IMR-90 (cell line): ENCODE results near the gene TSPAN4. TPM values are rescaled to one million over a fixed set of nuclear protein-coding genes. Genes with fewer than 3 reads are reported as not detected.

Experiments
- ATAC-seq: fragments of 200-7000 bp; cut with Tn5 transposase; 2 replicates; pipeline ENCODE4 v1.9.1; 2020; ENCODE audit warnings: low read depth, mild to moderate bottlenecking, moderate library complexity
- BruUV-seq: library from RNA; stranded (reverse); fragments of 400-500 nt; replicated peaks from 2 replicates; lab custom pipeline; 2021; lab: Mats Ljungman, UMichigan
- CTCF ChIA-PET: fragments of 300-600 bp; formaldehyde crosslinking; extraction: SDS; loops from one replicate; lab custom pipeline; 2021; ENCODE audit warnings: antibody characterized with exemption; lab: Yijun Ruan, JAX
- POLR2A ChIA-PET: fragments of 300-600 bp; sonication (Branson Sonifier 250); formaldehyde crosslinking; loops from one replicate; lab custom pipeline; 2022; ENCODE audit warnings: antibody characterized with exemption; ENCODE audit not compliant: unreplicated experiment; lab: Charles Lee
- DNase-seq: peaks from one replicate; pipeline ENCODE4 v3.0.0; 2013
- H2AFZ ChIP-seq: replicated peaks from 2 replicates; pipeline ENCODE3; 2013; ENCODE audit warnings: low read length, mild to moderate bottlenecking; ENCODE audit not compliant: poor library complexity
- H2AK5ac ChIP-seq: 2 replicates; pipeline ENCODE4 v1.6.1; 2013; ENCODE audit warnings: low read depth, low read length, inconsistent platforms
- H2AK9ac ChIP-seq: replicated peaks from 2 replicates; pipeline ENCODE3; 2013; ENCODE audit warnings: mild to moderate bottlenecking, low read depth, low read length, moderate library complexity; ENCODE audit not compliant: poor library complexity
- H2BK120ac ChIP-seq: 2 replicates; pipeline ENCODE4 v1.6.1; 2013; ENCODE audit warnings: low read depth, low read length, inconsistent platforms
- H2BK15ac ChIP-seq: 3 replicates; pipeline ENCODE4 v1.6.1; 2013; ENCODE audit warnings: low read depth, low read length, inconsistent platforms
- H2BK20ac ChIP-seq: 2 replicates; pipeline ENCODE4 v1.6.1; 2013; ENCODE audit warnings: low read depth, mild to moderate bottlenecking, inconsistent platforms, low read length, moderate library complexity
- H2BK5ac ChIP-seq: 2 replicates; pipeline ENCODE4 v1.6.1; 2013; ENCODE audit warnings: mild to moderate bottlenecking, low read depth, low read length, inconsistent platforms; ENCODE audit not compliant: poor library complexity, severe bottlenecking
- H3K14ac ChIP-seq: replicated peaks from 2 replicates; pipeline ENCODE4 v1.6.1; 2013; ENCODE audit warnings: low read depth, low read length, inconsistent platforms
- H3K18ac ChIP-seq: 2 replicates; pipeline ENCODE4 v1.6.1; 2013; ENCODE audit warnings: low read depth, low read length, control low read depth
- H3K23ac ChIP-seq: 2 replicates; pipeline ENCODE4 v1.6.1; 2013; ENCODE audit warnings: low read depth, low read length, inconsistent platforms
- H3K27ac ChIP-seq: 2 replicates; pipeline ENCODE4 v1.5.1; 2013; ENCODE audit warnings: mild to moderate bottlenecking, control low read depth, low read length; ENCODE audit not compliant: insufficient read depth
- H3K27me3 ChIP-seq: 2 replicates; pipeline ENCODE4 v1.6.1; 2013; ENCODE audit warnings: low read length; ENCODE audit not compliant: control insufficient read depth, insufficient read depth
- H3K36me3 ChIP-seq: 2 replicates; pipeline ENCODE4 v1.6.1; 2013; ENCODE audit warnings: low read length, mixed read lengths; ENCODE audit not compliant: control insufficient read depth, insufficient read depth
- H3K4ac ChIP-seq: 2 replicates; pipeline ENCODE4 v1.6.1; 2013; ENCODE audit warnings: low read depth, low read length, inconsistent platforms
- H3K4me1 ChIP-seq: 2 replicates; pipeline ENCODE4 v1.6.1; 2013; ENCODE audit warnings: low read length, mixed read lengths; ENCODE audit not compliant: control insufficient read depth, insufficient read depth
- H3K4me2 ChIP-seq: 2 replicates; pipeline ENCODE4 v1.6.1; 2013; ENCODE audit warnings: low read depth, mild to moderate bottlenecking, control low read depth, low read length, moderate library complexity
- H3K4me3 ChIP-seq: 2 replicates; pipeline ENCODE4 v1.5.1; 2013; ENCODE audit warnings: low read depth, mild to moderate bottlenecking, control low read depth, low read length, moderate library complexity; ENCODE audit not compliant: insufficient read depth
- H3K56ac ChIP-seq: 2 replicates; pipeline ENCODE4 v1.6.1; 2013; ENCODE audit warnings: low read length, inconsistent platforms; ENCODE audit not compliant: insufficient read depth; ENCODE audit errors: extremely low read depth
- H3K79me1 ChIP-seq, 2 experiments: 2 replicates each; pipeline ENCODE4 v1.6.1; 2013; ENCODE audit warnings: low read length in 2 of 2, inconsistent platforms in 1 of 2, low read depth in 1 of 2
- H3K9ac ChIP-seq: 2 replicates; pipeline ENCODE4 v1.6.1; 2013; ENCODE audit warnings: low read depth, low read length, control low read depth
- H3K9me1 ChIP-seq: 2 replicates; pipeline ENCODE4 v1.6.1; 2013; ENCODE audit warnings: low read length, inconsistent platforms; ENCODE audit not compliant: insufficient read depth
- H3K9me3 ChIP-seq: 2 replicates; pipeline ENCODE4 v1.6.1; 2013; ENCODE audit warnings: low read length; ENCODE audit not compliant: control insufficient read depth, insufficient read depth
- H4K20me1 ChIP-seq: 2 replicates; pipeline ENCODE4 v1.6.1; 2013; ENCODE audit warnings: low read length, inconsistent platforms; ENCODE audit not compliant: insufficient read depth
- H4K5ac ChIP-seq: 2 replicates; pipeline ENCODE4 v1.6.1; 2013; ENCODE audit warnings: mild to moderate bottlenecking, low read depth, low read length, control low read depth
- H4K8ac ChIP-seq, 2 experiments: 2 replicates each; pipeline ENCODE4 v1.6.1; 2013; ENCODE audit warnings: low read depth in 2 of 2, low read length in 2 of 2, control low read depth in 1 of 2, inconsistent platforms in 1 of 2
- H4K91ac ChIP-seq: 2 replicates; pipeline ENCODE4 v1.6.1; 2013; ENCODE audit warnings: low read depth, low read length, inconsistent platforms; ENCODE audit not compliant: insufficient read depth
- BHLHE40 ChIP-seq: fragments of 150-350 bp; IDR thresholded peaks from 2 replicates; pipeline ENCODE4 v1.6.1; 2016; ENCODE audit warnings: mild to moderate bottlenecking, low read depth, low read length
- CEBPB ChIP-seq: IDR thresholded peaks from 2 replicates; pipeline ENCODE4 v1.6.1; 2012; ENCODE audit warnings: low read depth, low read length, improper control_type of control experiment
- CHD1 ChIP-seq: IDR thresholded peaks from 2 replicates; pipeline ENCODE4 v1.6.1; 2012; ENCODE audit warnings: low read depth, low read length, improper control_type of control experiment
- FOS ChIP-seq: fragments of 150-350 bp; IDR thresholded peaks from 2 replicates; pipeline ENCODE4 v1.6.1; 2016; ENCODE audit warnings: low read depth, low read length
- MAFK ChIP-seq: IDR thresholded peaks from 2 replicates; pipeline ENCODE4 v1.6.1; 2012; ENCODE audit warnings: low read depth, low read length, improper control_type of control experiment
- MAZ ChIP-seq: IDR thresholded peaks from 2 replicates; pipeline ENCODE4 v1.6.1; 2012; ENCODE audit warnings: low read depth, mild to moderate bottlenecking, low read length, improper control_type of control experiment, moderate library complexity, borderline replicate concordance
- MXI1 ChIP-seq: IDR thresholded peaks from 2 replicates; pipeline ENCODE4 v1.6.1; 2012; ENCODE audit warnings: low read depth, mild to moderate bottlenecking, low read length, moderate library complexity, borderline replicate concordance
- NFE2L2 ChIP-seq: fragments of 150-350 bp; IDR thresholded peaks from 2 replicates; pipeline ENCODE4 v1.6.1; 2016; ENCODE audit warnings: low read depth, mild to moderate bottlenecking, low read length
- POLR2A ChIP-seq: IDR thresholded peaks from 2 replicates; pipeline ENCODE4 v1.6.1; 2012; ENCODE audit warnings: mild to moderate bottlenecking, low read depth, low read length
- RAD21 ChIP-seq: IDR thresholded peaks from 2 replicates; pipeline ENCODE4 v1.6.1; 2012; ENCODE audit warnings: low read length, improper control_type of control experiment
- RCOR1 ChIP-seq: IDR thresholded peaks from 2 replicates; pipeline ENCODE4 v1.6.1; 2012; ENCODE audit warnings: mild to moderate bottlenecking, low read length, improper control_type of control experiment; ENCODE audit not compliant: insufficient replicate concordance
- RFX5 ChIP-seq: IDR thresholded peaks from 2 replicates; pipeline ENCODE4 v1.8.0; 2012; ENCODE audit warnings: low read depth, mild to moderate bottlenecking, low read length, moderate library complexity
- SMC3 ChIP-seq: fragments of 150-350 bp; IDR thresholded peaks from 2 replicates; pipeline ENCODE4 v1.6.1; 2016; ENCODE audit warnings: low read depth, mild to moderate bottlenecking, antibody characterized with exemption, low read length, moderate library complexity
- WGBS, 2 experiments: methylation state at CpG; one replicate each; pipeline versions ENCODE4 v1.1.5 to v1.1.7; 2013; ENCODE audit warnings: missing lambda C conversion rate in 2 of 2; ENCODE audit not compliant: insufficient read length in 1 of 2; ENCODE audit errors: extremely low coverage in 2 of 2; 5-methylcytosine and 5-hydroxymethylcytosine counted together
- dilution Hi-C: fragments of 300-500 bp; cut with HindIII; formaldehyde crosslinking; loops from one replicate; pipeline ENCODE4 v1.14.3; 2018; ENCODE audit warnings: low sequenced_read_pairs; ENCODE audit not compliant: unreplicated experiment
- in situ Hi-C: fragments of 300-500 bp; cut with MboI; formaldehyde crosslinking; loops from 3 replicates; pipeline ENCODE4 v1.14.3; 2019; ENCODE audit warnings: low sequenced_read_pairs, inconsistent platforms, mixed read lengths
- intact Hi-C: fragments of 100-400 bp; cut with micrococcal nuclease; formaldehyde crosslinking; loops from 2 replicates; pipeline ENCODE4 v1.10.0; 2022
- polyA plus RNA-seq, 3 experiments: library from polyadenylated mRNA; depleted of rRNA; stranded (reverse); fragments of >200 nt; gene quantifications; 2 replicates each; pipeline ENCODE4 v1.2.3, GENCODE V29; 2012; ENCODE audit warnings: low replicate concordance in 1 of 3
- total RNA-seq: library from RNA; depleted of rRNA; stranded (reverse); fragments of >200 nt; gene quantifications from 2 replicates; pipeline ENCODE4 v1.2.3, GENCODE V29; 2012
- TF ChIP-seq, protein P1 (sequence below): conservative IDR thresholded peaks from 2 replicates; pipeline ENCODE4 v1.5.1; 2012; ENCODE audit warnings: mild to moderate bottlenecking, low read depth, low read length, improper control_type of control experiment
- TF ChIP-seq, protein P2 (sequence below): fragments of 150-350 bp; IDR thresholded peaks from 2 replicates; pipeline ENCODE4 v1.6.1; 2016; ENCODE audit warnings: low read depth, mild to moderate bottlenecking, low read length, moderate library complexity, borderline replicate concordance
- TF ChIP-seq, protein P3 (sequence below): fragments of 150-350 bp; IDR thresholded peaks from 2 replicates; pipeline ENCODE4 v1.6.1; 2017; ENCODE audit warnings: mild to moderate bottlenecking, antibody characterized with exemption, low read length, low read depth

The TSPAN4 gene
- total and polyA plus RNA-seq, 2 of the 4 experiments (the other 2 are of a cell fraction): 161 to 293 TPM

DNA sequence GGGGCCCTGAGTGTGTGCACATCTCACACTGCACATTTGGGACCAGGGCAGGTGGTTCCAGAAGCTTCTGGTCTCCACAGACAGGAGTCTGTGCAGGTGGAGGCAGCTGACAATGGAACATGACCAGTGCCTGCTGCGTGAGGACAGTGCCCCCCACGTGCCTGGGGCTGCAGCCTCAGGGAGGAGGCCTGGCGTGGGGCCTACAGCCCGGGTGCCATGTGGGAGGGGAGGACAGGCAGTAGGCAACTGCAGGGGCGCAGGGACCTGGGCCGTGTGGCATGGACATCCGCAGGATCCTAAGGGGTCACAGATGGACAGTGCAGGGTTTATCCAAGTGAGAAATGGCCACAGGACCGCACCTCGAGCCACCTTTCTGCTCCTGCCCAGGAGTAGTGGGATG, 28.8 kb downstream of the TSPAN4 start:
- dilution Hi-C loops (no loop called here), intact Hi-C loops (no loop called here)
- no peak overlapping the region for H3K4me3 ChIP-seq

More for the DNA sequence above, 28.8 kb downstream of the TSPAN4 start:
- H3K4ac ChIP-seq: no peak overlapping the region
- no peak overlapping the region for H4K91ac ChIP-seq
- no peak overlapping the region for H4K8ac ChIP-seq
- peaks cover 3% of the 10 kb centered on the region; the same call in 1 of the 2 replicates for H3K9me1 ChIP-seq
- H4K20me1 ChIP-seq: peaks cover 22% of the 10 kb centered on the region
- in situ Hi-C loops: no loop called here
- H2BK120ac ChIP-seq: no peak overlapping the region
- no peaks in the 10 kb centered on the region for H3K27me3 ChIP-seq
- no peak overlapping the region for H4K5ac ChIP-seq
- no TSS peak for BruUV-seq
- no peak overlapping the region for H2BK5ac ChIP-seq
- peaks cover 3 to 6% of the 10 kb centered on the region in 2 experiments; a peak in 1 of 4 replicates for H3K79me1 ChIP-seq
- H3K9ac ChIP-seq: no peak overlapping the region
- ATAC-seq (no peak), DNase-seq (no peak)
- H3K27ac ChIP-seq: no peak overlapping the region
- H3K18ac ChIP-seq: no peak overlapping the region
- H2AK5ac ChIP-seq: no peak overlapping the region
- no peak overlapping the region for H2BK15ac ChIP-seq
- no peak overlapping the region for H2AK9ac ChIP-seq
- H3K9me3 ChIP-seq: no peaks in the 10 kb centered on the region
- 91% methylated on average over 4 of the region's 9 CpGs; no CpG with 5 or more reads in 1 of the 2 experiments for WGBS, 2 experiments
- TF ChIP-seq RFX5: no peak
- TF ChIP-seq MXI1: no peak
- no peak for TF ChIP-seq MAFK
- no peak for TF ChIP-seq RAD21
- TF ChIP-seq BHLHE40: no peak
- TF ChIP-seq SMC3: no peak
- no peak for TF ChIP-seq FOS
- TF ChIP-seq, protein P1, sequence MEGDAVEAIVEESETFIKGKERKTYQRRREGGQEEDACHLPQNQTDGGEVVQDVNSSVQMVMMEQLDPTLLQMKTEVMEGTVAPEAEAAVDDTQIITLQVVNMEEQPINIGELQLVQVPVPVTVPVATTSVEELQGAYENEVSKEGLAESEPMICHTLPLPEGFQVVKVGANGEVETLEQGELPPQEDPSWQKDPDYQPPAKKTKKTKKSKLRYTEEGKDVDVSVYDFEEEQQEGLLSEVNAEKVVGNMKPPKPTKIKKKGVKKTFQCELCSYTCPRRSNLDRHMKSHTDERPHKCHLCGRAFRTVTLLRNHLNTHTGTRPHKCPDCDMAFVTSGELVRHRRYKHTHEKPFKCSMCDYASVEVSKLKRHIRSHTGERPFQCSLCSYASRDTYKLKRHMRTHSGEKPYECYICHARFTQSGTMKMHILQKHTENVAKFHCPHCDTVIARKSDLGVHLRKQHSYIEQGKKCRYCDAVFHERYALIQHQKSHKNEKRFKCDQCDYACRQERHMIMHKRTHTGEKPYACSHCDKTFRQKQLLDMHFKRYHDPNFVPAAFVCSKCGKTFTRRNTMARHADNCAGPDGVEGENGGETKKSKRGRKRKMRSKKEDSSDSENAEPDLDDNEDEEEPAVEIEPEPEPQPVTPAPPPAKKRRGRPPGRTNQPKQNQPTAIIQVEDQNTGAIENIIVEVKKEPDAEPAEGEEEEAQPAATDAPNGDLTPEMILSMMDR: no peak
- TF ChIP-seq, protein P2, sequence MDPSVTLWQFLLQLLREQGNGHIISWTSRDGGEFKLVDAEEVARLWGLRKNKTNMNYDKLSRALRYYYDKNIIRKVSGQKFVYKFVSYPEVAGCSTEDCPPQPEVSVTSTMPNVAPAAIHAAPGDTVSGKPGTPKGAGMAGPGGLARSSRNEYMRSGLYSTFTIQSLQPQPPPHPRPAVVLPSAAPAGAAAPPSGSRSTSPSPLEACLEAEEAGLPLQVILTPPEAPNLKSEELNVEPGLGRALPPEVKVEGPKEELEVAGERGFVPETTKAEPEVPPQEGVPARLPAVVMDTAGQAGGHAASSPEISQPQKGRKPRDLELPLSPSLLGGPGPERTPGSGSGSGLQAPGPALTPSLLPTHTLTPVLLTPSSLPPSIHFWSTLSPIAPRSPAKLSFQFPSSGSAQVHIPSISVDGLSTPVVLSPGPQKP: no peak
- no peak for TF ChIP-seq NFE2L2
- no peak for TF ChIP-seq CEBPB
- TF ChIP-seq, protein P3, sequence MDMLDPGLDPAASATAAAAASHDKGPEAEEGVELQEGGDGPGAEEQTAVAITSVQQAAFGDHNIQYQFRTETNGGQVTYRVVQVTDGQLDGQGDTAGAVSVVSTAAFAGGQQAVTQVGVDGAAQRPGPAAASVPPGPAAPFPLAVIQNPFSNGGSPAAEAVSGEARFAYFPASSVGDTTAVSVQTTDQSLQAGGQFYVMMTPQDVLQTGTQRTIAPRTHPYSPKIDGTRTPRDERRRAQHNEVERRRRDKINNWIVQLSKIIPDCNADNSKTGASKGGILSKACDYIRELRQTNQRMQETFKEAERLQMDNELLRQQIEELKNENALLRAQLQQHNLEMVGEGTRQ: no peak
- no peak for TF ChIP-seq CHD1
- no peak for TF ChIP-seq MAZ
- no peak for TF ChIP-seq POLR2A
- no peak for TF ChIP-seq RCOR1
- no peak overlapping the region for H3K23ac ChIP-seq
- no peak overlapping the region for H3K4me2 ChIP-seq
- no peak overlapping the region for H2AFZ ChIP-seq
- ChIA-PET CTCF (no interaction called here), POLR2A (no interaction called here)
- H2BK20ac ChIP-seq: no peak overlapping the region
- no peak overlapping the region for H3K14ac ChIP-seq
- no peaks in the 10 kb centered on the region; the same call in 1 of the 2 replicates for H3K4me1 ChIP-seq
- no peak overlapping the region for H3K56ac ChIP-seq
- H3K36me3 ChIP-seq: peaks cover 12% of the 10 kb centered on the region; the same call in 1 of the 2 replicates
